ENCODE data around the gene NOL3. TPM values are rescaled to one million over a fixed set of nuclear protein-coding genes. Genes with fewer than 3 reads are reported as not detected.

NOL3 gene
- total and polyA plus RNA-seq, 12 donors: 71.8 to 132 (median 84.1) TPM

DNA sequence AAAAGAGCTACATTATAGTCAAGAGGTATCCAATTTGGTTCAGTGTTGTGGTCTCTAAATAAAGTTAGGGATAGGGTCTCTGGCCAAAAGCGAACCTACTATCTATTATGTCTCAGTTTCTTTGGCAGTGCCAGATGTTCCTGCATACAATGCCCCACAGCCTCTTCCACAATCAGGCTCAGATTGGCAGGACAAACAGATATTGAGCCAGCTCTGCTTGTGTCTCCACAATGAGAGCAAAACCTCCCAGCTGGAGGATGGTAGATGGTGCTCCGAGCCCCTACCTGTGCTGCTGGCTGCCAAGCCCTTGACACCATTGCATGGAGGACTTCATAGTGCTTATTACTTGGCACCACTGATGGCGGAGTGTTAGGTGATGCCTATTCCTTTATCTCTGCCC lies 40.9 kb upstream of the NOL3 start:
- intact Hi-C loops (cut with DNase I): no loop called here
- Histone ChIP-seq H3K27ac (no peak overlapping the region), H3K9me3 (no peaks in the 10 kb centered on the region), H3K4me3 (no peak overlapping the region), H3K27me3 (no peaks in the 10 kb centered on the region), H3K4me1 (peaks cover 0 to 16% (median 0%) of the 10 kb centered on the region in 9 donors), H3K36me3 (peaks cover 0 to 94% (median 23%) of the 10 kb centered on the region in 9 donors)
- TF ChIP-seq, protein P1, sequence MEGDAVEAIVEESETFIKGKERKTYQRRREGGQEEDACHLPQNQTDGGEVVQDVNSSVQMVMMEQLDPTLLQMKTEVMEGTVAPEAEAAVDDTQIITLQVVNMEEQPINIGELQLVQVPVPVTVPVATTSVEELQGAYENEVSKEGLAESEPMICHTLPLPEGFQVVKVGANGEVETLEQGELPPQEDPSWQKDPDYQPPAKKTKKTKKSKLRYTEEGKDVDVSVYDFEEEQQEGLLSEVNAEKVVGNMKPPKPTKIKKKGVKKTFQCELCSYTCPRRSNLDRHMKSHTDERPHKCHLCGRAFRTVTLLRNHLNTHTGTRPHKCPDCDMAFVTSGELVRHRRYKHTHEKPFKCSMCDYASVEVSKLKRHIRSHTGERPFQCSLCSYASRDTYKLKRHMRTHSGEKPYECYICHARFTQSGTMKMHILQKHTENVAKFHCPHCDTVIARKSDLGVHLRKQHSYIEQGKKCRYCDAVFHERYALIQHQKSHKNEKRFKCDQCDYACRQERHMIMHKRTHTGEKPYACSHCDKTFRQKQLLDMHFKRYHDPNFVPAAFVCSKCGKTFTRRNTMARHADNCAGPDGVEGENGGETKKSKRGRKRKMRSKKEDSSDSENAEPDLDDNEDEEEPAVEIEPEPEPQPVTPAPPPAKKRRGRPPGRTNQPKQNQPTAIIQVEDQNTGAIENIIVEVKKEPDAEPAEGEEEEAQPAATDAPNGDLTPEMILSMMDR (IDR thresholded peaks at IDR 0.05): no peak
- peak in 1 of 8 donors; percentile 33 for ATAC-seq
- 74 to 86% methylated on average over 3 of the region's 3 CpGs for WGBS, 2 donors
- DNase-seq: no peak

DNA sequence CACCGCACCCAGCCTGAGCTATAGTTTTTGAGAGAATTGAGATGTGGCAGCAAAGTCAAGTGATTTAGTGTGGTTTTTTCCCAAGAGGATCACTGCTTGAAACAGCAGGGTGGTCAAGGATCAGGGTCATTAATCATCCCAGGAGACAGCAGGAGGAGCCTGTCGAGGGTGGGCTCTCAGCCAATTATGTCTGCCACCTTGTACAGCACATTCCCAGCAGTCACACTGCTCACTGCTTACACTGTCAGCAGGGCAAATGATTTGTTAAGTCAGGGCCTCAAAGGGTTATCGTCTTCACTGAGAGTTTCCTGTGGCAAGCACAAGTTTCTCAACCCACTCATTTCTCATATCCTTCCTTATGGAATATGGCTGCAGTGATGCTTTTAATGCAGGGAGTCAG lies 32.7 kb upstream of the NOL3 start:
- Histone ChIP-seq H3K36me3 (peaks cover 0 to 100% (median 78%) of the 10 kb centered on the region in 9 donors), H3K27me3 (no peaks in the 10 kb centered on the region), H3K9me3 (no peaks in the 10 kb centered on the region), H3K27ac (no peak overlapping the region), H3K4me3 (no peak overlapping the region), H3K4me1 (no peaks in the 10 kb centered on the region)
- no peak for DNase-seq
- WGBS, 2 donors: 44 to 55% methylated on average over 3 of the region's 3 CpGs
- TF ChIP-seq, protein P1 (IDR thresholded peaks at IDR 0.05): no peak
- intact Hi-C loops (cut with DNase I): no loop called here
- no peak for ATAC-seq

DNA sequence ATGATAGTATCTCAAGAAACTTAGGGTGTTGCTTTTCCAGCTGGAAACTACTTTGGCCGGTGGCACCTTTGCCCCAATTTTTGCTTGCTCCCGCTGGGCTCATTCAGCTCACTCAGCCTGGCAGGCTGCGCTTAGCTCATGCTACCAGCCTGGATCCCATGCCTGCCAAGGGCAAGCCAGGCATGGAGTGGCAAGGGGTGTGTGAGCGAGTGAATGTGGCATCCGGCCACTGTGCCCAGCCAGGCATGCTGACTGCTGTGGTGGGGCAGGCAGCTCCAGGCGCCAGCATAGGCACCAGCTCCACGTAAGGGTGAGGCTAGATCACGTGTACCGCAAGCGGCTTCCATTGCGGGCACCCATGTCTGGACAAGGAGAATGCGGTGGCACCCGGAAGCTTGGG lies 28.9 kb upstream of the NOL3 start:
- H3K36me3 ChIP-seq: peaks cover 0 to 100% (median 60%) of the 10 kb centered on the region in 9 donors
- 96 to 99% methylated on average over 13 of the region's 13 CpGs for WGBS, 2 donors
- TF ChIP-seq, protein P1 (IDR thresholded peaks at IDR 0.05): no peak
- no peaks in the 10 kb centered on the region for H3K27me3 ChIP-seq
- H3K9me3 ChIP-seq: no peaks in the 10 kb centered on the region
- no peaks in the 10 kb centered on the region for H3K4me1 ChIP-seq
- peak overlapping the region in 1 of 10 donors; percentile 44 for H3K27ac ChIP-seq
- no peak overlapping the region for H3K4me3 ChIP-seq
- no peak for DNase-seq
- ATAC-seq: peak in 4 of 8 donors; percentile 23 to 70 (median 44)
- intact Hi-C loops (cut with DNase I): no loop called here

DNA sequence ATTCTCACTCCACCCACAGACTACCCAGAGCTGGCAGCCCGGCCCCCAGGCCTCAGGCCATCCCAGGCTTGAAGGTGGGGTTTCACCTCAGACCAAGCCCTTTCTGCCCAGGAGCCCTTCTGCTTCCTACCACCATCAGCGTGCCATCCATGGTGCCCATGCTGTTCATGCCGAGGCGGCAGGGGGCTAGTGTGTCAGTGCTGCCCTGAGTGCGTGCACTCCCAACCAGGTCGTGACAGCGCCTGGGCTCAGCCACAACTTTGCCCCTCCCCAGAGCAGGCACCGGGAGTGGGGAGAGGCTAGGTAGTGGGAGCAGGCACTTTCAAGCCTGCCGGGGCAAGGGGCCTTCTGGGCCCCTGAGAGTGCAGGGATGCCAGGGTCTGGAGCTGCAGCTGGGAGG lies 28.0 kb upstream of the NOL3 start:
- Histone ChIP-seq H3K4me3 (no peak overlapping the region), H3K27me3 (no peaks in the 10 kb centered on the region), H3K27ac (no peak overlapping the region), H3K9me3 (no peaks in the 10 kb centered on the region), H3K36me3 (peaks cover 0 to 100% (median 61%) of the 10 kb centered on the region in 9 donors), H3K4me1 (no peaks in the 10 kb centered on the region)
- TF ChIP-seq, protein P1 (IDR thresholded peaks at IDR 0.05): no peak
- WGBS, 2 donors: 91 to 92% methylated on average over 9 of the region's 9 CpGs
- no peak for DNase-seq
- intact Hi-C loops (cut with DNase I): no loop called here
- ATAC-seq: no peak
